ENCODE measurements around the gene MYD88.
"Not testable (repeated sequence)": the region's sequence is repeated elsewhere in the genome, so short reads cannot be mapped to it uniquely, and the experiment has no call there.

The MYD88 gene

DNA sequence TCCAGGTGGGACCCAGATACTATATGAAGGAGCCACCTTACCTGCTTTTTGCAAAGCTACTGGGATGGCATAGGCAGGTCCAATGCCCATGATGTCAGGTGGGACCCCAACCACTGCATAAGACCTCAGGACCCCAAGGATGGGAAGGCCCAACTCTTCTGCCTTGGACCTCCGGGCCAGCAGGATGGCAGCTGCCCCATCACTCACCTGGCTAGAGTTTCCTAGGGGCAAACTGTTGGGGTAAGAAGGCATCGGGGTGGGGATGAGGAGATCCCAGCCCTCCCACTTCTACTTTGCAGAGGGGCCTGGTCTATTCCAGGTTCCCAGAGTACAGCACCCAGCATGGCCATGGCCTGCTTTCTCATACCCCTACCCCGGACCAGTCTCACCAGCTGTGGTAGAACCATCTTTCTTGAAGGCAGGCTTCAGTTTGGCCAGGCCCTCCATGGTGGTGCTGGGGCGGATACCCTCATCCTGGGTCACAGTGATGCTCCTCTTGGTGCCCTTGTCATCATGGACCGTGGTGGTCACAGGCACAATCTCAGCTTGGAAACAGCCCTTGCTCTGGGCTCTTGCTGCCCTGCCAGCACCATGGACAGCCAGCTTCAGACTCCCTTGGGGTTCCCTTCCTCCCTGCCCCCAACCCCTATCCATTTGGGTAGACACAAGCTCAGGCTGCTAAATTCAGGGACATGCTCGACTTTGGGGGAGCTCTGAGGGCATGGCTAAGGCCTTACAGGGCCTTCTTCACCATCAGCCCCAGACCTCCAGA, 12.2 kb upstream of the MYD88 start:
- no peak for DNase-seq

DNA sequence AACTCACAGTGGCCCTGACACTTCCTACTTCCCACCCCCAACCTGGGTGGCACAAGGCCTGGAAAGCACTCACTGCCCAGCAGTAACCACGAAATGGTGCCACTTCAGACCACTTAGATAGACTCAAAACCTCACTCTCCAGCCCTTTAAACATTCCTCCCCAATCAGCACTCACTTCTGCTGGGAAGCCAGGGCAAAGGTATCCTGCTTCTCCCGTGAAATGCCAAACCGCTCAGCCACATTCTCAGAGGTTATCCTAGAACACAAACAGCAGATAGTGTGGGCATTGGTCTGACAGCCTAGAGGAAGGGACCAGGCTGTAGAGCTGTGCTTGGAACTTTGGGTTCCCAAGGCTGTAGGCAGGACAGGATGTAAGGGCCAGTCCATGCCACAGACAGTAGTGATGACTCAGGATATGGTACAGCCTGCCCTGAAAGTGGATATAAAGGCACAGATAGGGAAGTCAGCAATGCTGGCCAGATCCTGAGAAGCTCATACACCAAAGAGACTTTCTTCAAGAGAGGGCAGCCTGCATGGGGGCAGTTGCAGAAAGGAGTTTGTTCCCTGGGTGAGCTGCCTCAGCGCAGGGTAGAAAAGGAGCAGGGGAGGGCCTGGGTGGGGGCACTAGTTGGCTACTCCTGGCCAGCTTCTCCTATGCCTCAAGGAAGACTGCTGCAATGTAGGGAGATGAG, 10.7 kb upstream of the MYD88 start:
- DNase-seq = no peak

GRCh38 chr3:38128303-38128655, 10.2 kb upstream of the MYD88 start:
- DNase-seq = no peak

DNA sequence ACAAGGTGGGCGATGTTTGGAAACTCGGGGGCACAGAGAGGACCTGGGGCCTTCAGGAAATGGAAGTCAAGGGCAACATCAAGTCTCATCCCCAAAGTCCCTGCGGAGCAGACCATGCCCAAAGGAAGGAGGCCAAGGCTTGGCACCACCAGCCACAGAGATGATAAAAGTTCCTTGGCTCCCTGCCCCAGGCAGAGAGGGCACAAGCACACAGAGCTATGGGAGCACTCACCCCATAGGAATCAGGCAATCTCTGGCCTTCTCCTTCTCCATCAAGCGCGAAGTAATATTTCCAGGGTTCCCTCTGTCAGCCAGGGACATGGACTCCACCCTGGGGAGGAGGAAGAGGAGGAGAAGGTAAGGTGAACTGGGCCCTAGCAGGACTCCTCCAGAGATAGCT, 9.4 kb upstream of the MYD88 start:
- no peak for DNase-seq

DNA sequence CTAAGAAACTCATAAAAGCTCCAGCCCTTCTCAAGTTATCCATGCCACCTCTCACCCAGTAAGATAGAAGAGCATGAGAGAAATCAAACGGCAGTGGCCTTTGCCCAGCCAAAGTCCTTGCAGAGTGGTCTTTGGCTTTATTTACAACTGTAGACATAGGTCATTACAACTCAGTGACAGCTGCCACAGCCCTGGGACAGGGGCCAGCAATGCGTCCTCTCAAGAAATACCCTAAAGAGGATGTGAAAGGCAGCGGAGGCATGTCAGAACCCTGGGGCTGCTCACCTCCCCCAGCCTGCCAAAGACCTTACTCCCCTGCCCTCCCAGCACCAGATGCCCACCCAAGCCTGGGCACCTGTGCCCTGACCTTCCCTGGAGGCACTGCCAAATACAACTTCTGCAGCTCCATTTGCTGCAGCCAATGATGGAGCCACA, 7.8 kb upstream of the MYD88 start:
- DNase-seq = no peak

DNA sequence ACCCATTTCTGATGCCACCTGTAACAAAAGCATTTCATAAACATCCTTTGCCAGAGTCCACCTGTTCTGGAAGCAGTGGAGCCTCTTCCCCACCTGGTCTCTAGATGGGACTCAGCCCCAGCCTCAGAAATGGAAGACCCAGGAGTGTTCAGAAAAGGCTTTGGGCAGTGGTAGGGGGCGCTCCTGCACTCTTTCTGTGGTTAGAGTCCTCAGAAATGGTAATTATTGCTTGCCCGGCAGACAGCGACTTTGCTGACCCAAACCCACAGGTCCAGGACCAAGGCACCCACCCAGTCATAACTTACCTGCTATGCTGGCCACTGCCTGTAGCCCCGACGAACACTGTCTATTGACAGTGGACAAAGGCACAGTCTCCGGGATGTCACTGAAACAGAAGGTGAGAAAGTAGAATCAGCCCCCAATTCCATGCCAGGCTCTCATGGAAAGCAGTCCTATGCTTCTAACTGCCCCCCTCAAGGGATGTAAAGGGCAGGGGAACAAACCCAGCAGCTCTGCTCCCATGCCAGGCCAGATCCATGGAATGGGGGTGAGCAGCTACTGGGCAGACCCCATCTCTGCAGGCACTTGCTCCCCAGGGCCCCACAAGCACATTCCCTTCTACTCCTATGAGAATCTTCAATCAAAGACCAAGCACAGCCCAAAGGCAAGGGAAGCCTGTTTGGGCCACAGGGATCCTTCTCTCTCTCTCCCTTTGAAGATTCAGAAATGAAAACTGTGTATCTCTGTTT, 6.7 kb upstream of the MYD88 start:
- DNase-seq = no peak

- DNase-seq = no peak
Measured at GRCh38 chr3:38133209-38133556, 5.3 kb upstream of the MYD88 start.

DNA sequence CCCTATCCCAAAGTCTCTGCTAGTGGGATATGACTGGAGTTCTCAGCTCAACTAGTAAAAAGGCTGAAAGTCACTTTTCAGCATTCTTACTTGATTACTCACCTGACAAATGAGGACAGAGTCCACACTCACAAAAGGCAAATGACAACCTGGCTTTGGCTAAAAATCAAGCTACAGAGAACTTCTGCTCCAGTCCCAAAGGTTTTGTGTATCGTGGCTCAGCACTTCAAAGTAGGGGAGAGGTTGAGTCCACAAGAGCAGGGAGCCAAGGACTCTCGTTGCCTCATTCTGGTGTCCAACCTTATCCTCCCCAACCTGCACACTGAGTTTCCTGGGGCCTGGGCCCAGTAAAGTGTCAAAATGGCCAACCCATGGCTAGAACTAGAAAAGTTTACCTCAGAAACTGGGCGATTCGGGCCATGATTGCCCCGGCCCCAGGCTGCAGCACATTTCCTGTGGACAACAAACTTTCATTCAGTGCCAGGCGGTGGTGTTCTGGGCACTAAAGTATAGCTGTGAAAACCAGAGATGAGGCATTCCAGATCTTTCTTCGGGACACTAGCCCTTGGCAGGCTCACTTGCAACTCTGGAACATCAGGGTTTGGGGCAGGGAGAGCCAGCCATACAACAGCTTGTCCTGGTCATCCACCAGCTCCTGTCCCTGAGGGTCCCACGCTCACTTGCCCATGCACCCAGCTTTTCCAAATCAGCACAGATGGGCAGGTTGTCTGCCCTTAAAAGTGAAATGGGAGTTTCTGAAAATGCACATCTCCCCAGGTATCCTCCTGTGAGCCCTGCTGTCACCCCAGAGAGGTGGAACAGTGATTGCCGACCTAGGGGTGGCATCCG, 4.7 kb upstream of the MYD88 start:
- DNase-seq = no peak

GRCh38 chr3:38134517-38135143, 3.8 kb upstream of the MYD88 start:
- not testable (repeated sequence) for DNase-seq

- DNase-seq = not testable (repeated sequence)
Measured at GRCh38 chr3:38135621-38136277, 2.7 kb upstream of the MYD88 start.

- no peak for DNase-seq
Measured at GRCh38 chr3:38136393-38136776, 2.1 kb upstream of the MYD88 start.

GRCh38 chr3:38136777-38137614, 1.5 kb upstream of the MYD88 start, which contains the start of gene ACAA1:
Gene ACAA1 (minus strand): TSS chr3:38137127. CDS start chr3:38137035, 92 bp downstream.
- peak; percentile 88 for DNase-seq

DNA sequence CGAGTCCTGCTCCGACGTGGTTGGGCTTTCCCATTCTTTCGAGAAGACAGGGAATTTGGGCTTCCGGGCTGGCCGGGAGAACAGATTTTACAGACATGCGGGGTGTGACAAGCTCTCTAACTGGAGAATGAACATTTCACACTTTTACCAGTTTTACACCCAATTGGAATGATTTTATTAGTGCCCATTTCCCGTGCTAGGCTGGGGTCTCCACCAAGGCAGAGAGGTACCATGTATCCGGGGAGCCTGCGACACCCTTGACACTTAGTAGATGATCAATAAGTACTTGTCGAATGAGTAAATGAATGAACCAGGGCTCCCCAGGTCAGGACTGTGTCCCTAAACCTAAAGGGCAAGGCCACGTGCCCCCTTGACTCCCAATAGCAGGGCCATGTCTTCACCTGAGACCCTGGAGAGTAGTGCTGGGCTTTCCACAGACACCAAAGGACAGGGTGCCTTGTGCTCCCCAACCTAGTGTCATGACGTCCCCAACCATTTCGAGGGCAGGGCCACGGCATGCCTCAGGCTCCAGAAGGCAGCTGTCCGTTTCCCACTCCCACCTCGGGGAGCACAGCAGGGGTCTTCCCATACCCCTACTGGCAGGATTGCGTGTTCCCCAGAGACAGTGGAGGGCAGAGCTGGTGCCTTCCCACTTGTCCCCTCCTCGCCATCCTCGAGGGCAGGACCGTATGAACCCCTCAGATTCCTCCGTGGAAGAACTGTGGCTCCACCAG, 679 bp upstream of the MYD88 start:
- DNase-seq = no peak

GRCh38 chr3:38139191-38139590, 730 bp downstream of the MYD88 start:
- DNase-seq = no peak

GRCh38 chr3:38139652-38140051, 1.2 kb downstream of the MYD88 start:
- DNase-seq = no peak

DNA sequence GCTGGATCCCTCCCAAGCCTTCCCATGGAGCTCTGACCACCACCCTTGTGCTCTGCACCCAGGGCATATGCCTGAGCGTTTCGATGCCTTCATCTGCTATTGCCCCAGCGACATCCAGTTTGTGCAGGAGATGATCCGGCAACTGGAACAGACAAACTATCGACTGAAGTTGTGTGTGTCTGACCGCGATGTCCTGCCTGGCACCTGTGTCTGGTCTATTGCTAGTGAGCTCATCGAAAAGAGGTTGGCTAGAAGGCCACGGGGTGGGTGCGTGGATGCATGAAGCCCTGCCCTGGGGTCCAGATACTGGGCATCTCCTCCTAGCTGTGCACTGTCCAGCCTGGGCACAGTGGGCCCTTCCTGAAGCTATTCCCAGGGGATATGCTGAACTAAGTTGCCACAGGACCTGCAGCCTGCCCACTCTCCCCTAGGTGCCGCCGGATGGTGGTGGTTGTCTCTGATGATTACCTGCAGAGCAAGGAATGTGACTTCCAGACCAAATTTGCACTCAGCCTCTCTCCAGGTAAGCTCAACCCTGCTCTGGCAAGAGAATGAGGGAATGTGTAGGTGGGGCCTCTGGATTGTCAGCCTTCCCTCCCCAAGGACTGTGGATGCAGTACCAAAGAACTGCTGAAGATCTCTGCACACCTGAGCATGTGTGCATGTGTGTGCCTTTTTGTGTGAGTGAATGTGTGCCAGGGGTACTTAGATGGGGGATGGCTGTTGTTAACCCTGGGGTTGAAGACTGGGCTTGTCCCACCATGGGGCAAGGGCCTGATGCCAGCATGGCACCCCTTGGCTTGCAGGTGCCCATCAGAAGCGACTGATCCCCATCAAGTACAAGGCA, 2.1 kb downstream of the MYD88 start:
- DNase-seq = no peak

- no peak for DNase-seq
Measured at GRCh38 chr3:38141173-38141951, 2.9 kb downstream of the MYD88 start.

- DNase-seq = no peak
Measured at GRCh38 chr3:38141952-38142273, 3.5 kb downstream of the MYD88 start.

All from activated gamma-delta T cell (primary cell).